Hepatocyte (in vitro differentiated cells): ENCODE measurements around the gene NSL1. TPM values are rescaled to one million over a fixed set of nuclear protein-coding genes. Genes with fewer than 3 reads are reported as not detected.

Experiments
- DNase-seq: peaks from one replicate; pipeline ENCODE4 v3.0.0-alpha.2; 2016; ENCODE audit warnings: low spot score
- H2AFZ ChIP-seq: fragments of 200-600 bp; sonication (generic); 2 replicates; pipeline ENCODE4 v1.6.0; 2016; ENCODE audit warnings: antibody characterized with exemption, mild to moderate bottlenecking
- H3K27ac ChIP-seq: fragments of 200-600 bp; sonication (generic); 2 replicates; pipeline ENCODE4 v1.5.1; 2016; ENCODE audit warnings: mild to moderate bottlenecking
- H3K27me3 ChIP-seq: fragments of 200-600 bp; sonication (generic); 2 replicates; pipeline ENCODE4 v1.6.1; 2016
- H3K36me3 ChIP-seq: fragments of 200-600 bp; sonication (generic); replicated peaks from 2 replicates; pipeline ENCODE4 v1.5.1; 2016; ENCODE audit warnings: low read depth; ENCODE audit not compliant: insufficient read depth
- H3K4me1 ChIP-seq: fragments of 200-600 bp; sonication (generic); 2 replicates; pipeline ENCODE4 v1.5.1; 2016; ENCODE audit warnings: mild to moderate bottlenecking, moderate library complexity; ENCODE audit not compliant: insufficient read depth
- H3K4me2 ChIP-seq: fragments of 200-600 bp; sonication (generic); 2 replicates; pipeline ENCODE4 v1.6.0; 2016
- H3K4me3 ChIP-seq: fragments of 200-600 bp; sonication (generic); 2 replicates; pipeline ENCODE4 v1.5.1; 2016; ENCODE audit warnings: mild to moderate bottlenecking
- H3K79me2 ChIP-seq: fragments of 200-600 bp; sonication (generic); 2 replicates; pipeline ENCODE4 v1.6.0; 2017; ENCODE audit warnings: mild to moderate bottlenecking
- H3K9me2 ChIP-seq: fragments of 200-600 bp; sonication (generic); replicated peaks from 2 replicates; pipeline ENCODE4 v1.6.0; 2017; ENCODE audit warnings: mild to moderate bottlenecking; ENCODE audit not compliant: insufficient read depth
- H3K9me3 ChIP-seq: fragments of 200-600 bp; sonication (generic); 2 replicates; pipeline ENCODE4 v1.5.1; 2016; ENCODE audit warnings: low read depth, mild to moderate bottlenecking
- H4K20me1 ChIP-seq: fragments of 200-600 bp; sonication (generic); 2 replicates; pipeline ENCODE4 v1.6.0; 2016; ENCODE audit warnings: mild to moderate bottlenecking; ENCODE audit not compliant: insufficient read depth, poor library complexity, severe bottlenecking
- EZH2 ChIP-seq: fragments of 200-600 bp; sonication (generic); IDR thresholded peaks from 2 replicates; pipeline ENCODE4 v1.6.1; 2016; ENCODE audit warnings: antibody characterized with exemption, mild to moderate bottlenecking, borderline replicate concordance
- EZH2phosphoT487 ChIP-seq: fragments of 200-600 bp; sonication (generic); IDR thresholded peaks from one replicate; pipeline ENCODE4 v1.6.1; 2018; ENCODE audit warnings: antibody characterized with exemption, mild to moderate bottlenecking, low read depth, moderate library complexity; ENCODE audit not compliant: unreplicated experiment, severe bottlenecking
- WGBS: methylation state at CpG from one replicate; pipeline ENCODE4 v1.1.6; 2016; ENCODE audit warnings: low lambda C conversion rate; ENCODE audit errors: missing lambda C conversion rate; 5-methylcytosine and 5-hydroxymethylcytosine counted together
- polyA plus RNA-seq: library from polyadenylated mRNA; unstranded; fragments of >200 nt; fragmentation: Nextera tagmentation; extraction: Ambion mirVana; gene quantifications from 2 replicates; pipeline ENCODE4 v1.2.1, GENCODE V29; 2016
- total RNA-seq: library from RNA; depleted of rRNA; stranded (reverse); fragments of >200 nt; gene quantifications from 2 replicates; pipeline ENCODE4 v1.2.3, GENCODE V29; 2014
- TF ChIP-seq, protein P1 (sequence below): fragments of 200-600 bp; sonication (generic); IDR thresholded peaks from 2 replicates; pipeline ENCODE4 v1.5.1; 2016; ENCODE audit warnings: antibody characterized with exemption, mild to moderate bottlenecking; ENCODE audit not compliant: poor library complexity

The NSL1 gene
- total and polyA plus RNA-seq, 2 experiments from 2014 or later, result 27.2 to 39.5 TPM

- Histone ChIP-seq H3K4me2 (no peak overlapping the region), H3K27ac (no peak overlapping the region), H3K79me2 (peaks cover 13% of the 10 kb centered on the region), H3K27me3 (no peaks in the 10 kb centered on the region), H4K20me1 (no peaks in the 10 kb centered on the region), H3K9me2 (no peaks in the 10 kb centered on the region), H3K4me3 (no peak overlapping the region), H3K4me1 (no peaks in the 10 kb centered on the region), H2AFZ (no peak overlapping the region), H3K9me3 (peaks cover 7% of the 10 kb centered on the region), H3K36me3 (no peaks in the 10 kb centered on the region)
- TF ChIP-seq, protein P1, sequence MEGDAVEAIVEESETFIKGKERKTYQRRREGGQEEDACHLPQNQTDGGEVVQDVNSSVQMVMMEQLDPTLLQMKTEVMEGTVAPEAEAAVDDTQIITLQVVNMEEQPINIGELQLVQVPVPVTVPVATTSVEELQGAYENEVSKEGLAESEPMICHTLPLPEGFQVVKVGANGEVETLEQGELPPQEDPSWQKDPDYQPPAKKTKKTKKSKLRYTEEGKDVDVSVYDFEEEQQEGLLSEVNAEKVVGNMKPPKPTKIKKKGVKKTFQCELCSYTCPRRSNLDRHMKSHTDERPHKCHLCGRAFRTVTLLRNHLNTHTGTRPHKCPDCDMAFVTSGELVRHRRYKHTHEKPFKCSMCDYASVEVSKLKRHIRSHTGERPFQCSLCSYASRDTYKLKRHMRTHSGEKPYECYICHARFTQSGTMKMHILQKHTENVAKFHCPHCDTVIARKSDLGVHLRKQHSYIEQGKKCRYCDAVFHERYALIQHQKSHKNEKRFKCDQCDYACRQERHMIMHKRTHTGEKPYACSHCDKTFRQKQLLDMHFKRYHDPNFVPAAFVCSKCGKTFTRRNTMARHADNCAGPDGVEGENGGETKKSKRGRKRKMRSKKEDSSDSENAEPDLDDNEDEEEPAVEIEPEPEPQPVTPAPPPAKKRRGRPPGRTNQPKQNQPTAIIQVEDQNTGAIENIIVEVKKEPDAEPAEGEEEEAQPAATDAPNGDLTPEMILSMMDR, result no peak
- TF ChIP-seq EZH2, result no peak
- no peak for TF ChIP-seq EZH2phosphoT487
- no peak for DNase-seq
- WGBS, result 90% methylated on average over 2 of the region's 2 CpGs
These were observed 17.0 kb downstream of the NSL1 start for GRCh38 chr1:212774584-212774983.

DNA sequence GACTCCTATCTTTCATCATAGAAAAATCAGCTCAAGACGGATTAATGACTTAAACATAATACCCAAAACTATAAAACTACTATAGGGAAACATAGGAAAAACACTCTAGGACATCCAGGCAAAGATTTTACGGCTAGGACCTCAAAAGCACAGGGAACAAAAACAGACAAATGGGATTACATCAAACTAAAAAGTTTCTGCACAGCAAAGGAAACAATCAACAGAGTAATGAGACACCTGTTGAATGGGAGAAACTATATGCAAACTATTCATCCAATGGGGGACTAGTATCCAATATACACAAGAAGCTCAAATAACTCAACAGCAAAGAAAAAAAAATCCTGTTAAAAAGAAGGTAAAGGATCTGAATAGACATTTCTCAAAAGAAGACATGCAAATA, 18.6 kb downstream of the NSL1 start:
- TF ChIP-seq, protein P1, result no peak
- no peak for TF ChIP-seq EZH2
- TF ChIP-seq EZH2phosphoT487, result no peak
- H3K36me3 ChIP-seq, result no peaks in the 10 kb centered on the region
- H2AFZ ChIP-seq, result no peak overlapping the region
- no peaks in the 10 kb centered on the region for H3K4me1 ChIP-seq
- no peaks in the 10 kb centered on the region for H3K9me2 ChIP-seq
- no peak overlapping the region for H3K4me2 ChIP-seq
- H4K20me1 ChIP-seq, result no peaks in the 10 kb centered on the region
- H3K4me3 ChIP-seq, result no peak overlapping the region
- no peaks in the 10 kb centered on the region for H3K27me3 ChIP-seq
- H3K79me2 ChIP-seq, result peaks cover 18% of the 10 kb centered on the region
- WGBS, result 95% methylated on average over 2 of the region's 2 CpGs
- no peak overlapping the region for H3K27ac ChIP-seq
- H3K9me3 ChIP-seq, result peaks cover 15% of the 10 kb centered on the region
- no peak for DNase-seq

DNA sequence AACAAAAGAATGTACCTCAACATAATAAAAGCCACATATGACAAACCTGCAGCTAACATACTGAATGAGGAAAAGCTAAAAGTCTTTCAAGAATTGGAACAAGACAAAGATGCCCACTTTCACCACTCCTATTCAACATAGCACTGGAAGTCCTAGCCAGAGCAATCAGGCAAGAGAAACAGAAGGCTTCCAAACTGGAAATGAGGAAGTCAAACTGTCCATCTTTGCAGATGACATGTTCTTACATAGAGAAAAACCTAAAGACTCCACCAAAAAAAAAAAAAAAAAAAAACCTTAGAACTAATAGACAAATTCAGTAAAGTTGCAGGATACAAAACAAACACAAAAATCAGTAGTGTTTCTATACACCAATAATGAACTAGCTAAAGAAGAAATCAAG, 20.2 kb downstream of the NSL1 start:
- Histone ChIP-seq H3K9me3 (peaks cover 15% of the 10 kb centered on the region), H3K9me2 (no peaks in the 10 kb centered on the region)

More for the DNA sequence above, 20.2 kb downstream of the NSL1 start:
- DNase-seq, result no peak
- Histone ChIP-seq H4K20me1 (no peaks in the 10 kb centered on the region), H3K27ac (no peak overlapping the region), H3K79me2 (peaks cover 24% of the 10 kb centered on the region), H3K4me1 (no peaks in the 10 kb centered on the region), H3K27me3 (no peaks in the 10 kb centered on the region), H3K4me3 (no peak overlapping the region), H2AFZ (no peak overlapping the region), H3K4me2 (no peak overlapping the region), H3K36me3 (no peaks in the 10 kb centered on the region)
- TF ChIP-seq EZH2, result no peak
- TF ChIP-seq EZH2phosphoT487, result no peak
- TF ChIP-seq, protein P1, result no peak
